Measurements from ENCODE around the gene STAM2.
A peak's percentile ranks its signal among the peaks of the same experiment; 100 is the strongest.
"Not testable (repeated sequence)": the region's sequence is repeated elsewhere in the genome, so short reads cannot be mapped to it uniquely, and the experiment has no call there.

Gene STAM2

DNA sequence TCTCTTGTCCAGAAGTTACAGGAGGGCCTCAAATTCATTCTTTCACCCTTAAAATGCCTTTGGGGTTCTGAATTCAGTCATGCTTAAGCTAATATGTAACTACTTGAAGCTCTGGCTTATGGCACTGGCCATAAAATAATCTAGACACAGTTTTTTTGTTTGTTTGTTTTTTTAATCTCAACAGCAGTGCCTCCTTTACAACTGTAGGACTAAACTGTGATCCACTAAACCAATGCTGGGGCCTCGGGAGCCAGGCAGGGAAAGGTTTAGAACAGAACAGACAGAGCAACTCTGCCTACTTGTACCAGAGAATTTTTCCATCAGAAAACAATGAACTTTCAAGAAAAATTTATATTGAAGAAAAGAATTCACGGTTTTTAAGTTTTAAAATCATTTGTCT is 1.7 kb downstream of the STAM2 start:
- no peak for DNase-seq

DNA sequence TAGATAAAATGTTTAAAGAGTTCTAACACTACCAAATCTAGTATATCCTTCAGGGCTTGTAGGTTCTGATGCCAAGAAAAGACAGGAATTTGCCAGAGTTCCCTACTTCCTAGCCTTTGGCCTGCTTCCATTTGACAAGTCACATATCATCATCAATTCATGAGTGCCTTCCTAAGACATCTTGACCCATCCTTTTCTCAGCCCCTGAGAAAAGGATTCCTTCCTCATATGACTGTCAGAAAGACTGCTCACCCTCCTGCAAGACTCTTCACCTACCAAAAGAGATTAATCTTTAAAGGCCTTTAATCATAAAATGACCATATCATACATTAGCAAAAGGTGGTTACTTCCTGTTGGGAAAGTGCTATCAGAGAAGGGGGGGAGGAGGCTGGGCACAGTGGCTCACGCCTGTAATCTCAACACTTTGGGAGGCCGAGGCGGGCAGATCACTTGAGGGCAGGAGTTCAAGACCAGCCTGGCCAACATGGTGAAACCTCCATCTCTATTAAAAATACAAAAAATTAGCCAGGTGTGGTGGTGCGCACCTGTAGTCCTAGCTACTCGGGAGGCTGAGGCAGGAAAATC is 3.3 kb downstream of the STAM2 start:
- DNase-seq, result not testable (repeated sequence)

DNA sequence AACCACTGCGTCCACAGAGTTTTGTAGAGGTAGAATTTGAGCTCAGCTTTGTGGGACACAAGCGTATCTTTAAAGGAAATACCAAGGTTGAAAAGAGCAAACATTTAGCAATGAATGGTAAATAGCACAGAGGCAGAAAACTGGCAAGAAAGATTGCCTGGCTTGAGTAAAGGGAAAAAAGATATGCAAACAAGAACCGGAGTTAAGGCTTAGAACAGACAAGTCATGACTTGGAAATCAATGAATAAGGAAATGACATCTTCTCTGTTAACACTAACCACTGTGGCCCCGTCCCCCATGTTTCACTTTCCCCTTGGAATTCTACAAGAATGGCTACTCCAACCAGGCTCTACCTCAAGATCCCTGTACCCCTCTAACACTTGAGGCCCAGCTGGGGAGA is 3.8 kb downstream of the STAM2 start:
- DNase-seq, result no peak

DNA sequence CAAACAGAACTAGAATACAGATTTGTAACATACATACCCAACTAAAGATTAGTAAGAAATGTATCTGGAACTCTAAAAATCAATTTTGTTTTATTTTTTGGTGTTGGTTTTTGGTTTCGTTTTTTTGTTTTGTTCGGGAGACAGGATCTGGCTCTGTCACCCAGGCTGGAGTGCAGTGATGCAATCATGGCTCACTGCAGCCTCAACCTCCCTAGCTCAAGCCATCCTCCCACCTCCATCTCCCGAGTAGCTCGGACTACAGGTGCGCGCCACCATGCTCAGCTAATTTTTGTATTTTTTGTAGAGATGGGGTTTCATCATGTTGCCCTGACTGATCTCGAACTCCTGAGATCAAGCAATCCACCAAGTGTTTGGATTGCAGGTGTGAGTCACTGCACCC is 6.4 kb downstream of the STAM2 start:
- not testable (repeated sequence) for DNase-seq

- not testable (repeated sequence) for DNase-seq
Measured at GRCh38 chr2:152167470-152167869, 8.1 kb downstream of the STAM2 start.

GRCh38 chr2:152167065-152167464 is 8.5 kb downstream of the STAM2 start:
- DNase-seq, result no peak

DNA sequence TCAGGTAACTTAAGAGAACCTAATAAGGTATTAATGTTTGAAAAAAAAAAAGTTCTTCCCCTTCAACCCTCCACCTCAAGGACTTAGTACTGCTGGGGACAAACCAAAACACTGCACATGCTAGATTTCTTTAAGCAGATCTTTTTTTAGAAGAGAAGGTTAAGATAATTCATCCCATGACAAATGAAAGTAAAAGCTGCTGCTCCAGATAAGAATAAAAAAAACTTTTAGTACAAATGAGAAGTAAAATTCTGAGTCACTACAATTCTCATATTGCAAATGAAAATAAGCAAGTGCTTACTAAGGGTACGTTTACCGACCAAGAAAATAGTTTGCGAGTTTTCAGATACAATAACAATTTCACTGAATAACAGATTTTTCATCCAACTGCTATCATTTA is 8.9 kb downstream of the STAM2 start:
- no peak for DNase-seq

DNA sequence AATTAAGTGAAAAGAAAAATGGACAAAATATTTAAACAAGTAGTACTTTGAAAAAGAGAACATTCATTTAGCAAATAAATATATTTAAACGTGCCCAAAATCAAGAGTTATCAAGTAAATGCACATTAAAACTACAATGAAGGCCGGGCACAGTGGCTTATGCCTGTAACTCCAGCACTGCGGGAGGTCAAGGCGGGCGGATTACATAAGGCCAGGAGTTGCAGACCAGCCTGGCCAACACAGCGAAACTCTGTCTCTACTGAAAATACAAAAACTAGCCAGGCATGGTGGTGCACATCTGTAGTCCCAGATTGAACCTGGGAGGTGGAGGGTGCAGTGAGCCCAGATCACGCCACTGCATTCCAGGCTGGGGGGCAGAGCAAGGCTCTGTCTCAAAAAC is 9.8 kb downstream of the STAM2 start:
- DNase-seq, result no peak

DNA sequence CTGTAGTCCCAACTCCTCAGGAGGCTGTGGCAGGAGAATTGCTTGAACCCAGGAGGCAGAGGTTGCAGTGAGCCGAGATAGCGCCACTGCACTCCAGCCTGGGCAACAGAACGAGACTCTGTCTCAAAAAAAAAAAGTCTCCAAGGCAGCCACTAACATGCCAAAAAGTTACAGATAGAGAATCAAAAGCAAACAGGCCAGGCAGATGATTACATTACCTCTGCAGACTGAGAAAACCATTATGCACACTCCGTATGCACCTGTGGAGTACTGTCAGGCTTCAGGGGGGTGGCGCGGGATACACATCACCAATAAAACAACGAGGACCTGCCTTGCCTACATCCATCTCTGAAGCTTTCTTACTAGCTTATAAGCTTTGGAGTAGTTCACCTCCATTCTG is 10.3 kb downstream of the STAM2 start:
- DNase-seq, result no peak

- not testable (repeated sequence) for DNase-seq
Measured at GRCh38 chr2:152163669-152164068, 11.9 kb downstream of the STAM2 start.

- DNase-seq, result no peak
Measured at GRCh38 chr2:152162141-152162540, 13.4 kb downstream of the STAM2 start.

GRCh38 chr2:152161598-152161997 is 14.0 kb downstream of the STAM2 start:
- no peak for DNase-seq

DNA sequence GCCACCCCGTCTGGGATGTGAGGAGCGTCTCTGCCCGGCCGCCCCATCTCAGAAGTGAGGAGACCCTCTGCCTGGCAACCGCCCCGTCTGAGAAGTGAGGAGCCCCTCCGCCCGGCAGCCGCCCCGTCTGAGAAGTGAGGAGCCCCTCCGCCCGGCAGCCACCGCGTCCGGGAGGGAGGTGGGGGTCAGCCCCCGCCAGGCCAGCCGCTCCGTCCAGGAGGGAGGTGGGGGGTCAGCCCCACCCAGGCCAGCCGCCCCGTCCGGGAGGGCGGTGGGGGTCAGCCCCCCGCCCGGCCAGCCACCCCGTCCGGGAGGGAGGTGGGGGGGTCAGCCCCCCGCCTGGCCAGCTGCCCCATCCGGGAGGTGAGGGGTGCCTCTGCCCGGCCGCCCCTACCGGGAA is 15.2 kb downstream of the STAM2 start:
- DNase-seq, result not testable (repeated sequence)

DNA sequence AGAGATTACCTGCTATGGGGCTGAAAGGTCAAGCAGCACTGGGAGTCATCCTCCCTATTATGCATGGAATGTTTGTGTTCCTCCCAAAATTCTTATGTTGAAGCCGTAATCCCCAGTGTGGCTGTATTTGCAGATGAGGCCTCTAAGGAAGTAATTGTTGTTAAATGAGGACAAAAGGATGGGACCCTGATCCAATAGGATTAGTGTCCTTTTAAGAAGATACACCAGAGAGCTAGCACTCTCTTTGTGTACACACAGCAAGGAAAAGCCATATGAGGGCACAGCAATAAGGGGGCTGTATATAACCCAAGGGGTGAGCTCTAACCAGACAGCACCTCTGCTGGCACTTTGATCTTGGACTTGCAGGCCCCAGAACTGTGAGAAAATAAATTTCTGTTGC is 18.3 kb downstream of the STAM2 start:
- no peak for DNase-seq

DNA sequence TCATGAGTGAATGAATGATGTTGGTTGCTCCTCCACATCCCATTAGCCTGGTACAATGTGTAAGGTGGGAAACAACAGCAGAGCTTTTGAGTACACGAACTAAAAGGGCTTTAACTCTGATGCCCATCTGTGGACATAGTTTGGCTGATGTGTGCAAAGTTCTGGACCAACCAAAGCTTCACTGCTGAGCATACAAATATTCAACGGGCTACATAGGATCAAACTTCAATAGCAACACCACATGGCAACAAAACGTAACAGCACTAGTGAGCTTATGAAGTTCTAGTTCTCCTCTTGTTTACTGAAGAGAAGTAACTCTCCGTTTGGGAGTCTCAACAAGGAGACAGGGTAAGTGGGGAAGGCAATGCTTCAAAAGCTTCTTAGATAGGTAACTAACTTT is 20.4 kb downstream of the STAM2 start:
- peak in 1 of 58 donors; percentile 3 for DNase-seq

DNA sequence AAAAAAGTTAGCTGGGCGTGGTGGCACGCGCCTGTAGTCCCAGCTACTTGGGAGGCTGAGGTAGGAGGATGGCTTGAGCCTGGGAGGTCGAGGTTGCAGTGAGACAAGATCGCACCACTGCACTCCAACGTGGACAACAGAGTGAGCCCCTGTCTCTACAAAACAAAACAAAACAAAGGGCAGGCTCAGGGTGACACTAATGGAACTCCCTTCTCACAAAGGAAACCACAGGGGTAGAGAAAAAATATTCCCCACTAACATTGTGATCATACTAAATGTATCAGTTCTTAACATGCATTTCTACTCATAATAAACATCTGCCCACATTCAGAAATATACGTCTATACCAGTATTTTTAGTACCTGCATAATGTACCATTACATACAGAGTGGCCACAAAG is 21.1 kb downstream of the STAM2 start:
- no peak for DNase-seq

DNA sequence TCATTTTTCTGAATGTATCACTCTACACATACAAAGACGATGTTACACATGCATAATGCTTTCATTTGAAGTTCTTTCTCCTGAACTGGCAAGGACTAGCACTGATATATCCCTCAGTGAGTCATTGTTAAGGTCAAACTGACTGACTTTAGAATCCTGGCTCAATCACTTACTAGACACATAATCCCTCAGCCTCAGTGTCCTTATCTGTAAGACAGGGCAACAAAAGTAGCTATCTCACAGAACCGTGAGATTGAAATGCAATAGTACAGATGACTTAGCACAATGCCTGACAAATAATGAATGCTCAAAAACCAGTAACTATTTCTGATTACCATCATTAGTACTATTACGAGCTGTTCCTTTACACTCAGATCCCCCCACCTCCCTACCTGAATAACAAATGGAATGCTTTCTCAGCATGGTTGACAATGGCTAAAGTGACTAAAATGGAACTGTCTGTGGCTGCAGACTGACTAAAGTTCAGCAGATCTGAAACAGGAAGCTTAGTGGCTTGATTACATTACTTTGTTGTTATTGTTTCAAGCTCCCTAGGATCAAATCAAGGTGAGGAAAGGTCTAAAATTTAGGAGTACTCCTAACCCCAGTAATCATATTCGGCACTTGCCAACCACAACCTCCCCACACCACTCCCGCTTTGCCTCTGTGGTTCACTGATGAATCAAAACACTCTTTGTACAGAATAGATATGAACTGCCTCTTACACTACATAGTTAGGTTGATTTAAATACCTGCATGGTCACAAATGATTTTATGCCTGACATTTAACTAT is 40.9 kb downstream of the STAM2 start:
- no peak for DNase-seq

DNA sequence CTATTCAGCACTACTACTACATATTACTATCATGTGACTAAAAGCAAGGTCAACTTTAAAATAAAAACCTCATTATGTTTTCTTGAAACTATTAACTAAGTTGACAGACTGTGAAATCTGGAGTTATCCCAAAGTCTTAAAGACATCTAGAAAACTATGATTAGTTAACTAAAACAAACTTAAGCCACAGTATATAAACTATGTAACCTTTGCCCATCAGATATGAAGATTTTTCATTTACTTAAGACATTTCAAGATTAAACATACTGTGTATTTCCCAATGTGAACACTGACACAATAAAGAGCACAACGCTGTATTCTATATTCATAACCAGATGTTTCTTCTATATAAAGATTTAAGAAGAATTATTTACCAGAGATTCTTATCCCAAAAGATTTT is 43.3 kb downstream of the STAM2 start:
- DNase-seq, result no peak

DNA sequence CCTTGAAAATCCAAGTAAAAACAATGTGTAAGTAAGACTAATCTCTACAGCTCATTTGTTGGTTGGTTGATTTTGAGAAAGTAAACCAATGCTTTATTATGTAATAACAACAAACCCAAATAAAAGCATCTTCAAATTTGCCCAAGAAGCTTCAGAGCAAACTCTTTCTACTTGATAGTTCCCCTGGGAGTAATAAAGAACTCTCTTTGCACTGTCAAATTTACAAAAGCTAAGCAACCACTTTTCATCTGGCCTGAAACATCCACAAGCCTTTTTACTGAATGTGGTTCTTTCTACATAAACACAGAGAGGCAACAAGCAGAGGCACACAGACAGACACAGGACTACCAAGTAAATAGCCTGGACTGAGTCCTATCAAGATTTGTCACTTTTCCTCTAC is 47.9 kb downstream of the STAM2 start:
- DNase-seq, result no peak

- DNase-seq, result peak in 1 of 58 donors; percentile 2
Measured at GRCh38 chr2:152126664-152127063, 48.9 kb downstream of the STAM2 start.

DNA sequence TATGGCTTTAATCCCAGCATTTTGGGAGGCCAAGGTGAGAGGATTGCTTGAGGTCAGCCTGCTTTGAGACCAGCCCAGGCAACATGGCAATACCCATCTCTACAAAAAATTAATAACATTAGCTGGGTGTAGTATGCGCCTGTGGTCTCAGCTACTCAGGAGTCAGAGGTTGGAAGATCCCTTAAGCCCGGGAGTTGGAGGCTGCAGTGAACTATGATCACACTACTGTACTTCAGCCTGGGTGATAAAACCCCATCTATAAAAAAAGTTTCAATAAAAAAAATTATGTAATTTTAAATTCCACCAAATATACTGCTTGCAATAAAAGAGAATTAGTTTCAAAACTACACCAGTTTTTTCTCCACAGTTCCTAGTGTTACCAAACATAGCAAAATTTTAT is 53.4 kb downstream of the STAM2 start:
- no peak for DNase-seq

- DNase-seq, result no peak
Measured at GRCh38 chr2:152120430-152120829, 55.1 kb downstream of the STAM2 start.

- no peak for DNase-seq
Measured at GRCh38 chr2:152115952-152116351, 59.6 kb downstream of the STAM2 start.
